NCI-H526 treated with DMSO at 0.1 percent for 48 hours (cell line): Measurements from ENCODE around the gene EFCAB9.
"Not testable (repeated sequence)": the region's sequence is repeated elsewhere in the genome, so short reads cannot be mapped to it uniquely, and the experiment has no call there.

Experiments
- DNase-seq: peaks from one replicate; lab custom pipeline; 2025; lab: John Stamatoyannopoulos, UW

Gene EFCAB9

DNA sequence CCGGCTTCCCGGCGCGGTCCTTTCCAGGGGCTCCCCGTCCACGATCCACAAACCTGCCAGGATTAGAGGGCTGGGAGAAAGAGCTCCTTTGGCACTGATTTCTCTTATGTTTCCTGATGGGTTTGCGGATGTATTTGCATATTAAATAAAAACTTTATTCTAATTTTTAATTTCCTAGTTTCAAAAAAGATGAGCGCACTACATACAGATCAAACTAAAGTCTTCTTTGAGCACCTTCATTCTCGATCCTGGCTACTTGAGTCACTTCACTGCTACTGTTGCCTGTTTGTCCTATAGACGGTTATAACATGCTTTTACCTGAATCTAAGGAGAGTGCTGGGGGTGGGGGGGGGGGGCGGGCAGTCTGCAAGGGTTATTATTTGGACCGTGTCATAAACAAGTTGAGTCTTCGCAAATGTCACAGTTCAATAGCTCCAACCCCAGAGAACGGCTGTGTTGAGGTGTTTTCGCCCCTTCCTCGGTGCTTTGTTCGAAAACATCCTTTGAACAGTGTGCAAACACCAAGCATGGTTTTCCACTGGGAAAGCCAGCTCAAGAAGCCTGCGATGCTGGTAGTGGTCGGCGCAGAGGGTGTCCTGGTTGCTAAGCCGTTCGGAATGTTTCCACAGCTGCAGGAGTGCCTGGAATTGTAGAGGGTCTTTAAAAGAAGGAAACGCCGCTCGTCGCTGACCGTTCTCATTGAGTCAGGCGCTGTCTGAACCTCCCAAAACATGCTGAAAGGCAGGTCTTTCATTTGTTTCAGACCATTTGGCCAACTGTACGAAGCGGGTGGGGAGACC is 4.9 kb upstream of the EFCAB9 start:
- no peak for DNase-seq

DNA sequence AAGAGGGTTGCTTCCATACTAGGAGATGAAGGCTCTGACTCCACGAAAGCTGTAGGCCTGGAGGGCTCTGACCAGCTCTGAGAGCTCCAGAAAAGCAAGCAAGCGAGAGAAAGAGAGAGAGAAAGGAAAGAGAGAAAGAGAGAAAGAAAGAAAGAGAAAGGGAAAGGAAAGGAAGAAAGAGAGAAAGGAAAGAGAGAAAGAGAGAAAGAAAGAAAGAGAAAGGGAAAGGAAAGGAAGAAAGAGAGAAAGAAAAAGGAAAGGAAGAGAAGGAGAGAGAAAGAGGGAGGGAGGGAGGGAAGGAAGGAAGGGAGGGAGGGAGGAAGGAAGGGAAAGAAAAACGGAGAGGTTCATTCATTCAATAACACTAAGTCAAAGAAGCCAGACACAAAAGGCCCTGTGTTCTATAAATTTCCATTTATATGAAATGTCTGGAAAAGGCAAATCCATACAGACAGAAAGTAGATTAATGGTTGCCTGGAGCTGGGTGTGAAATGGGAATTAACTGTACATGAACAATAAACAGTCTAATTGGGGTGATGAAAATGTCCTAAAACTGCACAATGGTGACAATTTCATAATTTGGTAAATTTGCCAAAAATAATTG is 4.2 kb upstream of the EFCAB9 start:
- DNase-seq: no peak

DNA sequence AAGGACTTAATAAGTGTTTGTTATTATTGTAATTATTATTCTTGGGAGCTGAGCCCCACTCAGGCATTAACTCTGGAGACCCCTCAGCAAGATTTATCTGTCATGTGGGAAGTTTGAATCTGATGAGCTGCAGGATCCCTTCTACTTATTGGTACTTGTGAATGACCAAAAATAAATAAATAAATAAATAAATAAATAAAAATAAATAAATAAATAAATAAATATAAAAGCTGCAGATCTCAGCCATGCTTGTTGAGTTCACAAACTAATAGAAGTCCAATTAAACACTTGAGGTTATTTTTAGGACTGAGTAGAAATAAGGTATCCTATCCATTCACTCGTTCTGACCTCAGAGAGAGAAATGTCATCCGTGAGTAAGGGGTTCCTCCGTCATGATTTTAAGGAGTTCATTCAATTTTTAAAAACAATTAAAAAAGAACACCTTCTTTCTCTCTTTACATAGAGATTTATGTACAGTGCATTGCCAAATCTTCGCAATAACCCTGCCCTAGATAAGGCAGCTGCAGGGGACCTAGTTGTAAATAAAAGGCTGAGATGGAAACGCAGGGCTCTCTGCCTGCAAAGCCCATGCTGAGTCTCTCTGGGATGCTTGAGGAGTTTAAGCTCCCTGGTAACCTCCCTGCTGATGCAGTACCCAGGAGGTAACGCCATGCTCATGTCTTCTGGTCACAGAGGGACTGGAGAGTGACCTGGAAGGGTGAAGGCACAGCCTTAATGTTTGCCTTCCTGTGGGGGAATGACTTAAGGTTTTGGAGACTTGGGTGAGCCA is 1.2 kb downstream of the EFCAB9 start:
- DNase-seq: no peak

DNA sequence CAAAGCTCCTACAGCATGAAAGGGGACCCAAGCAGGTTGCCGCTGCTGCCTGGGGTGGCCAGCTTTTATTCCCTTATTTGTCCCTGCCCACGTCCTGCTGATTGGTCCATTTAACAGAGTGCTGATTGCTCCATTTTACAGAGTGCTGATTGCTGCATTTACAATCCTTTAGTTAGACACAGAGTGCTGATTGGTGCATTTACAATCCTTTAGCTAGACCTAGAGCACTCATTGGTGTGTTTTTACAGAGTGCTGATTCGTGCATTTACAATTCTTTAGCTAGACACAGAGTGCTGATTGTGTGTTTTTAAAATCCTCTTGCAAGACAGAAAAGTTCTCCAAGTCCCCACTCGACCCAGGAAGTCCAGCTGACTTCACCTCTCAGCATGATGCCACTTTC is 3.8 kb downstream of the EFCAB9 start:
- not testable (repeated sequence) for DNase-seq

DNA sequence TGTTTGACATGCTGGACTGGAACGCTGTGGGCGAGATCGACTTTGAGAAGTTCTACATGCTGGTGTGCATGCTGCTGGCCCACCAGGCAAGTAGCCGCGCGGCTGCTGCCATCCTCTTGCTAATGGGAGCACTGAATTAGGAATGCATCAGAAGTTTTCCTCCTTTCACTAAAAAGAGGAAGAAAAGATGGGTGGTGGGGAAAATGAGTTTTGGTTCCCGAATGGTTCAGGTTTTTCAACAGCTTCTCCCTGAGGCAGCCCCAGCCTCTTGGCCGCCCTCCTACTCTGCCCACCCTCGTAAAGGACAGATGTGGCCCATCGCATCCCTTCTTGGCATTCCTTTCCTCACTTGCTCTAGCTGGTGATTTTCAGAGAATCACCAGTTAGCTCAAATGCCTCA is 5.5 kb downstream of the EFCAB9 start:
- no peak for DNase-seq

DNA sequence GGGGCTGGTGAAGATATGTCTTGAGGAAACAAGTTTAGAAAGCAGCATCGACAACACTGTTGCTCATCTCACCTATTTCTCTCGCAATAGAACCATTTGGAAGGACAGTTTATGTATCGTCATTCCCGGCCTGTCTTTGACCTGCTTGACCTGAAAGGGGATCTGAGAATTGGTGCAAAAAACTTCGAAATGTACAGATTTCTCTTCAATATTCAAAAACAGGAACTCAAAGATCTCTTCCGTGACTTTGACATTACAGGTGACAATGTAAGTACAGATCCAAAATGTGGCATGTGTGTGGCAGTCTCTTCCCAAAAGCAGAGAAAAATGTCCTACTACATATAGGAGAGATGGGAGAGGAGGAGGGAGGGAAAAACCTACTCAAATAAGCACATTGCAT is 6.5 kb downstream of the EFCAB9 start:
- no peak for DNase-seq

GRCh38 chr5:172205984-172206383 is 12.0 kb downstream of the EFCAB9 start:
- not testable (repeated sequence) for DNase-seq

GRCh38 chr5:172207511-172207910 is 13.5 kb downstream of the EFCAB9 start:
- DNase-seq: no peak

- DNase-seq: no peak
Observed at GRCh38 chr5:172209714-172210113, 15.7 kb downstream of the EFCAB9 start.

GRCh38 chr5:172211676-172212075 is 17.7 kb downstream of the EFCAB9 start:
- DNase-seq: no peak

GRCh38 chr5:172213126-172213525 is 19.2 kb downstream of the EFCAB9 start:
- DNase-seq: no peak

DNA sequence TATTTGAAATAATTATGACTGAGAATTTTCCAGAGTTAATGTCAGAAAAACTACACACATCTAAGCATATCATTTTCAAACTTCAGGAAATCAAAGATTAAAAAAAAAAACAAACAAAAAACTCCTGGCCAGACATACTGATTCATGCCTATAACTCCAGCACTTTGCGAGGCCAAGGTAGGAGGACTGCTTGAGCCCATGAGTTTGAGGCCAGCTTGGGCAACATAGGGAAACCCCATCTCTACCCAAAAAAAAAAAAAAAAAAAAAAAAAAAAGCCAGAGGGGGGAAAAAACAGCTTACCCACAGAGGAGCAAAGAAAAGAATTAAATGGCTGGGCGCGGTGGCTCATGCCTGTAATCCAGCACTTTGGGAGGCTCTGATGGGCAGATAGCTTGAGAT is 22.4 kb downstream of the EFCAB9 start:
- DNase-seq: no peak

DNA sequence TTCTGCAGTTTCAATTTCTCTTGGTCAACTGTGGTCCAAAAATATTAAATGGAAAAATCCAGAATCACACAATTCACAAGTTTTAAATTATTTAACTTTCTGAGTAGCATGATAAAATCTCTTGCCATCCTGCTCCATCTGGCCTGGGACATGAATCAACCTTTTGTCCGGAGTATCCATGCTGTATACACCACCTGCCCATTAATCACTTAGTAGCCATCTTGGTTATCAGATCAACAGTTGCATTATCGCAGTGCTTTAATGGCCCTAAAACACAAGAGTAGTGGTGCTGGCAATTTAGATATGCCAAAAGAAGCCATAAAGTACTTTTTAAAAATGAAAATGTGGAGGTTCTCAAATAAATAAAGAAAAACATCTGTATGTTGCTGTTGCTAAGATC is 25.3 kb downstream of the EFCAB9 start:
- no peak for DNase-seq

GRCh38 chr5:172223901-172224873 is 30.2 kb downstream of the EFCAB9 start:
- no peak for DNase-seq

DNA sequence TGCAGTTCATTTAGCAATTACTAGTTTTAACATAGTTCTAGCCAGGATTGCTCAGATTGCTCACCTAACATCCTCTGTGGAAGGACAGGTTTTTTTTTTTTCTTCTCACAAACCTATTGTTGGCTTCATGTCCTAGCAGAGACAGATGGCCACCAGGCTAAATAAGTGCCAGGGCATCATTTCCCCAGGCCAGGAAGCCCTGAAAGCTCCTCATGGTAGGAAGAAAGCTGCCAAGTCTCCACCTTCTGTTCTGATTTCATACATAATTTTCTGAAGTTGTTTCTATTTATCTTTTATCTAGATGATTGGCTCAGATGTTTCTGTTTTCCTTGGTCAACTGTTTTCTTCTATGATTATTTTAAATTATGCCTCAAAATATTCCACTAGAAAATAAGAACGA is 31.0 kb downstream of the EFCAB9 start:
- DNase-seq: no peak

DNA sequence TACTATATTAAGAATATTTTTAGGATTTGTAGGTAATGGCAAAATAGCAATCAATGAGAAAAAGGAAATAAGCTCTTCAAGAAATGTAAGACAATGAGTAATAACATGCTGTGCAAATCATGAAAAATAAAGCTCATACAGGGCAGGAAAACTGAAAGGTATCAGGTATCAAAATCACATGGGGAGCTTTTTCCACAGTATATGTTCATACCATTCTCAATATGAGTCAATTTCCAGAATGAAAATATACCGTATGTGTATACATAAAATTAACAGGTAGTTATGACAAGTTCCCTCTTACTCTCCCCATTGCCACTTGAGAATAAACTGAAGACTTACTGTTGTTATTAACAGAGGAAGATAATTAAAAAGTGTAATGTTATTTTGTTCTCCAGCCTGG is 35.9 kb downstream of the EFCAB9 start:
- DNase-seq: no peak

GRCh38 chr5:172234031-172234430 is 40.1 kb downstream of the EFCAB9 start:
- no peak for DNase-seq

DNA sequence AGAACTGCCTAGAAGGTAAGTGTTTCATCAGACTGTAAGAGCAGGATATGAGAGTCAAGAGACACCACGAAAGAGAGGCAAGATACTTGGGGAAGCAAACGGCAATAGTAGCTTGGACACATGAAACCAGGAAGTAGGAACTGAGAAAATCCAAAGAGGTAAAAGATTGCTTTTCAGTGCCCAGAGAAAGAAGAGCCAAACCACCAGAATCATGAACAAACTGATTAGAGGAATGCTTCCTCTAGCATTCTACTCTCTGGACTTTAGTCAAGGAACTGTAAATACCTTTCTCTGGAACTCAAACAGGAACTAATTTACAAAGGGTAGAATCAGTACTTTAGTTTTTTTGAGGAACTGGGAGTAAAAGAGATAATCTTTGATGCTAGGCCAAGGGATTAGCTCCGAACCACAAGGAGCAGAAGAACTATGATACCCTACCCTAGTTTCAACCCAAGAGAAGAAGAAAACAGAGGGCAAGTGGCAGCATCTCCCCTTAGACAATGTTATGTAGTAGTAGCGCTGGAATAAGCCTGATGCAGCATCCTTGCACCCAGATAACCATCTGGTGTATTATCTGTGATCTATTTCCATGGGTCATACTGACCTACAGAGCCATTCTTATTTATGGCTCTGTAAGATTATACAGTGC is 41.3 kb downstream of the EFCAB9 start:
- no peak for DNase-seq

DNA sequence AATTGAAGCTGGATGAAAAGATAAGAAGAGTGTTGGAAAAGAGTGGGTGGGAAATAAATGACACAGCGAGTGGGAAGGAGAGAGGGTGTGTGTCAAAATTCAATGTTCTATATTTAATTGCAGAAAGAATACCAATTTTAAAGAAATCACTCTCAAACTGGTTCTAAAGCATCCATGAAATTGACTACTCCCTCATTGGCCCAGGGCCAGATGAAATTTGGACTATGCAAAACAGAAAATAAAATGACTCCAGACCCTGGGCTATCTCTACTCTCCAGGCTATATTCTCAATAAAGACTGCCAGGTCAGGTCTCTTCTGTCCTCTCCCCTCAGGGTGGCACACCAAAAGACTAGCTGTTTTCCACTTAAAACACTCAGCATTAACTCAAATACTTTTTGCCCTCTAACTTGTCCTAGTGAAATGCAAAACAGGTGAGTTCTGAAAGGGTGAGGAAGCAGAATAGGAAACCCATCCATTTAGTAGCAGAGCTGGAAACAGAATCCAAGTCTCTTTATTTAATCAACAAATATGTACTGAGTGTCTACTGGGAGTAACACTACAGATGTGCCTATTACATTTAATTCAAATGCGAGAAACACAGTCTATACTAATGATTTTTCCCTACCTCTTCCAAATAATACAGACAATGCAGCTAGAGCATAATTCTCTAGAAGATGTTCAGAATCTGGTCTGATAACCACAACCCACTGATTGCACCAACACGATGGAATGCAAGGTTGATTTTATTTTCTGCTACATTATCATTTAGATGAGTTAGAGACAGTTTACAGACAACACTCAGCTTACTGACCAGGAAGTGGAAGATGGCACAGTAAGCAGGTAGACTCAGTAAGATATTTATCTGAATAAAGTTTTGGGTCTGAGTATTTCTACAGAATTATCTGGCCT is 42.1 kb downstream of the EFCAB9 start:
- no peak for DNase-seq

DNA sequence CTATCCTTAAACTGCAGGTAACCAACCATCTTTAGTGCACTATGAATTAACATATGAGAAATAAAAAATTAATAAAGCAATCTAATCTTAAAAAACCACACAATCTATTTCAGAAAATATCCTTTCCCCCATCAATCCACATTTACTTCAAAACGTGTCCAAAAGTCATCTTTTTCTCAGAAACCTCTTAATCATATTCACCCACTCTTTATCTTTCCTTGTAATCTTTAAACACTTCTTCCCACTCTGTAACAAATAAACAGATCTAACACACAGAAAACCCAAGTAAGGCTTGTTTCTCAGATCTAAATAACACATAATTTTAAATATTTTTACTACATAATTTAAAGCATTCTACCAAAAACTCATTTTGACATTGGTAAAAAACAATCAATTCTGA is 44.4 kb downstream of the EFCAB9 start:
- DNase-seq: no peak
